Neural progenitor cell (in vitro differentiated cells): ENCODE data around the gene MYMK.

Experiments
- CTCF ChIP-seq: fragments of 200-600 bp; sonication (generic); IDR thresholded peaks from 2 replicates; pipeline ENCODE4 v1.5.1; 2017; ENCODE audit warnings: antibody characterized with exemption, mild to moderate bottlenecking
- EZH2 ChIP-seq: fragments of 200-600 bp; sonication (generic); IDR thresholded peaks from 2 replicates; pipeline ENCODE4 v1.6.1; 2017; ENCODE audit warnings: antibody characterized with exemption, mild to moderate bottlenecking, moderate library complexity

DNA sequence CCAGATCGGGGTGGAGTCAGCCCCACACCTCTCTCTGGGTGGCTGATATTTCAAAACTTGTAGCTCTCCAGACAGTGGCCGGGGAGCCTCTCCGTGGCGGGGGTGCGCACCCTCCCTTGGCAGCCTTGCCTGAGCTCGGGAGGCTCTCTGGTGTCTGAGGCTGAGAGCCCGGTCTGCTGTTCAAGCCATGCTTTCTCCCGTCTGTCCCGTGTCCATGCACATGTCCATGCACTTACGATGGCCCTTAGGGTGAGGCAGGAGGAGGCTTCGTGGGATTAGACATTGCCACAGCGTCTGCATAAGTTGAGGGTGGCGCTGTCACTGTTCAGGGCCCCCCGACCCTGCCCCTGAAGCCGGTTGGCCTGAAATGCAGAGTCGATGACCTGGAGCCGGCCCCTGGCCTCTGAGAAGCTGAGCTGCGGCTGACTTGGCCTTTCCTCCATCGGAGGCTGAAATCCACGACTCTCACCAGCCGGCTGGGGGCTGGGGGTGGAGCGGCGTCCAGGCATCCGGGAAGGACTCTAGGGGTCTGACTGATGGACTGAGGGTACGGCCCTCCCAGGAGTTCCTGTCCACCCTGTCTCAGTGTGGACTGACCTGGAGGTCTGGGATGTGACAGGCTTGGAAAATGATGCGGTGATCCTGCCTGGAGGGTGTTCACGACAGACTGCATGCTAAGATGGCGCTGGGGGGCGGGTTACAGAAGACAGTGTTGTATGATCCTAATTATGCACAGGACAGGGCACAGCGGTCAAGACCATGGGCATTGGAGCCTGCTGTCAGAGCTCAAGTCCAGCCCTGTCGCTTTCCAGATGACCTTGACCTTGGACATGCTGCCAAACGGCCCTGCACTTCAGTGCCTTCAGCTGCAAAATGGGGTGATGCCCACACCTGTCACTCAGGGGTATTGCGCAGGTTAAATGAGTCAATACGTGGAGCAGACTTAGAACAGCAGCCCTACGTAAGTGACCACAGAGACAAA lies 27.6 kb downstream of the MYMK start:
- no peak for TF ChIP-seq CTCF
- TF ChIP-seq EZH2: no peak
